ENCODE measurements around the gene RNPEP.

GRCh38 chr1:201966171-201966570, 16.3 kb upstream of the RNPEP start:
- TF ChIP-seq CTCF (IDR thresholded peaks at IDR 0.05), result no peak
- no peak for TF ChIP-seq POLR2A (IDR thresholded peaks at IDR 0.05)

Data from heart left ventricle (tissue), 13 donors.